LoVo (cell line): Measurements from ENCODE around the gene P2RX1.
A peak's percentile ranks its signal among the peaks of the same experiment; 100 is the strongest.

Experiments
- DNase-seq: peaks from one replicate; pipeline ENCODE4 v3.0.0-alpha.2; 2016; ENCODE audit warnings: low spot score

P2RX1 gene

GRCh38 chr17:3905017-3905520 is 11.2 kb downstream of the P2RX1 start:
- no peak for DNase-seq

- no peak for DNase-seq
Measured at GRCh38 chr17:3904501-3904900, 11.8 kb downstream of the P2RX1 start.

- no peak for DNase-seq
Measured at GRCh38 chr17:3903881-3904290, 12.4 kb downstream of the P2RX1 start.

- DNase-seq: no peak
Measured at GRCh38 chr17:3903051-3903825, 13.0 kb downstream of the P2RX1 start.

GRCh38 chr17:3900646-3901045 is 15.6 kb downstream of the P2RX1 start:
- no peak for DNase-seq

GRCh38 chr17:3897731-3898130 is 18.5 kb downstream of the P2RX1 start:
- no peak for DNase-seq

- DNase-seq: no peak
Measured at GRCh38 chr17:3896968-3897235, 19.4 kb downstream of the P2RX1 start.

- no peak for DNase-seq
Measured at GRCh38 chr17:3896108-3896967, 19.9 kb downstream of the P2RX1 start.

- no peak for DNase-seq
Measured at GRCh38 chr17:3895354-3895753, 20.9 kb downstream of the P2RX1 start.

GRCh38 chr17:3894911-3895343 is 21.3 kb downstream of the P2RX1 start:
- DNase-seq: no peak

GRCh38 chr17:3894188-3894587 is 22.1 kb downstream of the P2RX1 start:
- DNase-seq: no peak

GRCh38 chr17:3893720-3894116 is 22.5 kb downstream of the P2RX1 start:
- no peak for DNase-seq

- DNase-seq: peak; percentile 94
Measured at GRCh38 chr17:3893003-3893719, 23.1 kb downstream of the P2RX1 start, which contains the start of gene CAMKK1. TSS of gene CAMKK1 (minus strand) at chr17:3893053. CDS start at chr17:3885687, 7,366 bp downstream.

- DNase-seq: no peak
Measured at GRCh38 chr17:3892095-3892998, 23.9 kb downstream of the P2RX1 start.

- DNase-seq: no peak
Measured at GRCh38 chr17:3891626-3892094, 24.6 kb downstream of the P2RX1 start.

- DNase-seq: no peak
Measured at GRCh38 chr17:3890878-3891219, 25.4 kb downstream of the P2RX1 start.

GRCh38 chr17:3890082-3890877 is 26.0 kb downstream of the P2RX1 start:
- DNase-seq: no peak

GRCh38 chr17:3889325-3890012 is 26.8 kb downstream of the P2RX1 start:
- DNase-seq: no peak

- DNase-seq: no peak
Measured at GRCh38 chr17:3888343-3889171, 27.7 kb downstream of the P2RX1 start.
